A549 treated with RU486 at 1 μM for 4 hours (cell line): Measurements from ENCODE around the gene ALKBH7. TPM values are rescaled to one million over a fixed set of nuclear protein-coding genes. Genes with fewer than 3 reads are reported as not detected.

Experiments
- total RNA-seq: library from RNA; stranded (reverse); fragments of 200-300 nt; extraction: Qiagen RNA extraction; gene quantifications from 5 replicates; pipeline ENCODE4 v1.2.3, GENCODE V29; 2022; ENCODE audit warnings: low read depth

ALKBH7 gene
- 16.0 to 39.2 TPM (median 33.4 TPM) in 5 replicates for total RNA-seq

GRCh38 chr19:6372594-6373095 is at the start of gene ALKBH7:
TSS of gene ALKBH7 (plus strand) at chr19:6372794. CDS start at chr19:6372821, 27 bp downstream.

GRCh38 chr19:6333439-6333838 is 39.2 kb upstream of the ALKBH7 start, which contains the start of gene ACER1:
TSS of gene ACER1 (minus strand) at chr19:6333612. CDS start at chr19:6333551, 61 bp downstream.

GRCh38 chr19:6375411-6376010 is 2.9 kb downstream of the ALKBH7 start, which contains the start of gene PSPN:
TSS of gene PSPN (minus strand) at chr19:6375933. CDS start at chr19:6375849, 84 bp downstream.

GRCh38 chr19:6393074-6393982 is 20.7 kb downstream of the ALKBH7 start, which contains the start of gene GTF2F1:
TSS of gene GTF2F1 (minus strand) at chr19:6393164. CDS start at chr19:6392995, 169 bp downstream.

GRCh38 chr19:6424195-6424938 is 51.8 kb downstream of the ALKBH7 start, which contains the start of gene KHSRP:
TSS of gene KHSRP (minus strand) at chr19:6424811. CDS start at chr19:6424701, 110 bp downstream.

Other genes starting within 250 kb of the ALKBH7 start
- not detected in 5 replicates for gene ACSBG2, start 237.1 kb upstream of the ALKBH7 start, total RNA-seq
- gene MLLT1, start 92.8 kb upstream of the ALKBH7 start, total RNA-seq, result 16.2 to 20.2 TPM (median 20.0 TPM) in 5 replicates
- not detected in 5 replicates for gene ACER1, start 39.2 kb upstream of the ALKBH7 start, total RNA-seq
- gene CLPP, start 11.3 kb upstream of the ALKBH7 start, total RNA-seq, result 45.1 to 87.6 TPM (median 69.7 TPM) in 5 replicates
- gene PSPN, start 3.1 kb downstream of the ALKBH7 start, total RNA-seq, result 0.48 to 1.7 TPM (median 0.85 TPM) in 5 replicates
- 57.5 to 64.9 TPM (median 60.3 TPM) in 5 replicates for gene GTF2F1, start 20.4 kb downstream of the ALKBH7 start, total RNA-seq
- gene KHSRP, start 52.0 kb downstream of the ALKBH7 start, total RNA-seq, result 194 to 229 TPM (median 198 TPM) in 5 replicates
- 0.06 to 0.24 TPM (median 0.16 TPM) in 3 of 5 replicates, not detected in the others for gene SLC25A41, start 61.0 kb downstream of the ALKBH7 start, total RNA-seq
- 16.1 to 21.5 TPM (median 19.3 TPM) in 5 replicates for gene SLC25A23, start 87.0 kb downstream of the ALKBH7 start, total RNA-seq
- gene CRB3, start 91.5 kb downstream of the ALKBH7 start, total RNA-seq, result 3.5 to 5.9 TPM (median 5.0 TPM) in 5 replicates
- 0.12 to 0.39 TPM (median 0.30 TPM) in 5 replicates for gene DENND1C, start 109.0 kb downstream of the ALKBH7 start, total RNA-seq
- gene TUBB4A, start 129.5 kb downstream of the ALKBH7 start, total RNA-seq, result 4.9 to 6.8 TPM (median 6.2 TPM) in 5 replicates
- 4.7 to 8.9 TPM (median 7.0 TPM) in 5 replicates for gene TNFSF9, start 158.2 kb downstream of the ALKBH7 start, total RNA-seq
- 13.5 to 28.3 TPM (median 24.8 TPM) in 5 replicates for gene CD70, start 218.4 kb downstream of the ALKBH7 start, total RNA-seq